Measurements from ENCODE around the gene ABCA4. TPM values are rescaled to one million over a fixed set of nuclear protein-coding genes. Genes with fewer than 3 reads are reported as not detected.
A peak's percentile ranks its signal among the peaks of the same experiment; 100 is the strongest.

Gene ABCA4
- total and polyA plus RNA-seq, 8 donors: 0.08 to 1.2 (median 0.37) TPM; not detected in 5

DNA sequence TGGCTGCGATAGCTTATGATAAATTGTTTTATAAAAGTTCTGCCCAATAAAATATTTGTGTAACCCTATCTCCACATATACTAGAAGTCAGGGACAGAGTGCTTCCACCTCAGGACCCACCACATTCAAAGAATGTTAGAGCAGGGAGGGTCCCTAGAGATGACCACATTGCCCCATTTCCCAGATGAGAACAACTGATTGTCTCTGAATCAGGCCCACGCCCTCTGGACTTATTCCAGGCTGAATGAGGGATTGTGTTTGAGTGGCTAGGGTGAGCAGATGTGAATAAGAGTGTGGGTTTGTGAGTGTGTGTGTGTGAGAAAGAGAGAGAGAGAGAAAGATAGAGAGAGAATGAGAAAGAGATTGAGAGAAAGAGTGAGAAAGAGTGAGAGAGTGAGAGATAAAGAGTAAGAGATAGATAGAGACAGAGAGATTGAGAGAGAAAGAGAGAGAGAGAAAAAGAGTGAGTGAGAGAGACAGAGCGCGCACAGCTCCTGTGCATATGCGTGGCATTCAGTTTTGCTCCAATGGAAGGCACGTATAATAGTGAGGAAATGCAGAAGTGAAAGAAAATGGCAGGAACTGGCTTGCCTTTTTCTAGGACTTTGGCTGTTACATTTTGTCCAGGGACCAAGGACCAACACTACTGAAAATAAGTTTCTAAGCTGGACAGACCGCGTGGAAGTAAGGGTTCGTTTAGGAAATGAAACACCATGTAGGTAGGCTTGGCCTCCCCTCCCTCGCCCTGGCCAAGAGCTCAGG is 94.1 kb downstream of the ABCA4 start:
- TF ChIP-seq EP300 (IDR thresholded peaks at IDR 0.05) (no peak), POLR2AphosphoS5 (IDR thresholded peaks at IDR 0.05) (no peak), POLR2A (IDR thresholded peaks at IDR 0.05) (no peak)
- TF ChIP-seq, protein P1, sequence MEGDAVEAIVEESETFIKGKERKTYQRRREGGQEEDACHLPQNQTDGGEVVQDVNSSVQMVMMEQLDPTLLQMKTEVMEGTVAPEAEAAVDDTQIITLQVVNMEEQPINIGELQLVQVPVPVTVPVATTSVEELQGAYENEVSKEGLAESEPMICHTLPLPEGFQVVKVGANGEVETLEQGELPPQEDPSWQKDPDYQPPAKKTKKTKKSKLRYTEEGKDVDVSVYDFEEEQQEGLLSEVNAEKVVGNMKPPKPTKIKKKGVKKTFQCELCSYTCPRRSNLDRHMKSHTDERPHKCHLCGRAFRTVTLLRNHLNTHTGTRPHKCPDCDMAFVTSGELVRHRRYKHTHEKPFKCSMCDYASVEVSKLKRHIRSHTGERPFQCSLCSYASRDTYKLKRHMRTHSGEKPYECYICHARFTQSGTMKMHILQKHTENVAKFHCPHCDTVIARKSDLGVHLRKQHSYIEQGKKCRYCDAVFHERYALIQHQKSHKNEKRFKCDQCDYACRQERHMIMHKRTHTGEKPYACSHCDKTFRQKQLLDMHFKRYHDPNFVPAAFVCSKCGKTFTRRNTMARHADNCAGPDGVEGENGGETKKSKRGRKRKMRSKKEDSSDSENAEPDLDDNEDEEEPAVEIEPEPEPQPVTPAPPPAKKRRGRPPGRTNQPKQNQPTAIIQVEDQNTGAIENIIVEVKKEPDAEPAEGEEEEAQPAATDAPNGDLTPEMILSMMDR (IDR thresholded peaks at IDR 0.05): no peak
- Histone ChIP-seq H3K36me3 (no peaks in the 10 kb centered on the region), H3K27ac (no peak overlapping the region), H3K4me1 (peaks cover 0 to 20% (median 5%) of the 10 kb centered on the region in 4 donors), H3K27me3 (no peaks in the 10 kb centered on the region), H3K9me3 (no peaks in the 10 kb centered on the region), H3K4me3 (no peak overlapping the region)
- no peak for DNase-seq
- 86 to 93% (median 92%) methylated on average over 10 of the region's 10 CpGs for WGBS, 5 donors
- intact Hi-C loops (cut with DNase I; ENCODE audit: low total_unique reads): no loop called here

GRCh38 chr1:94025383-94026340 is 95.3 kb downstream of the ABCA4 start:
- peak in 1 of 2 donors; percentile 84 for DNase-seq
- no peaks in the 10 kb centered on the region for H3K9me3 ChIP-seq
- H3K27ac ChIP-seq: no peak overlapping the region
- no peaks in the 10 kb centered on the region for H3K27me3 ChIP-seq
- peaks cover 0 to 31% (median 16%) of the 10 kb centered on the region in 4 donors for H3K4me1 ChIP-seq
- TF ChIP-seq, protein P1 (IDR thresholded peaks at IDR 0.05): peak in 5 of 7 experiments; percentile 52 to 80 (median 75)
- no peak for TF ChIP-seq POLR2AphosphoS5 (IDR thresholded peaks at IDR 0.05)
- no peak for TF ChIP-seq POLR2A (IDR thresholded peaks at IDR 0.05)
- WGBS, 5 donors: 56 to 62% (median 59%) methylated on average over 18 of the region's 18 CpGs
- no peak overlapping the region for H3K4me3 ChIP-seq
- intact Hi-C loops (cut with DNase I; ENCODE audit: low total_unique reads): no loop called here
- no peaks in the 10 kb centered on the region for H3K36me3 ChIP-seq

- intact Hi-C loops (cut with DNase I; ENCODE audit: low total_unique reads): no loop called here
- Histone ChIP-seq H3K9me3 (no peaks in the 10 kb centered on the region), H3K27me3 (no peaks in the 10 kb centered on the region), H3K36me3 (no peaks in the 10 kb centered on the region), H3K4me3 (no peak overlapping the region), H3K27ac (no peak overlapping the region), H3K4me1 (peaks cover 5 to 40% (median 24%) of the 10 kb centered on the region in 4 donors)
- TF ChIP-seq EP300 (IDR thresholded peaks at IDR 0.05) (no peak), POLR2AphosphoS5 (IDR thresholded peaks at IDR 0.05) (no peak), POLR2A (IDR thresholded peaks at IDR 0.05) (no peak)
- TF ChIP-seq, protein P1 (IDR thresholded peaks at IDR 0.05): no peak
- 88 to 92% (median 90%) methylated on average over 8 of the region's 8 CpGs for WGBS, 5 donors
- no peak for DNase-seq
Measured at GRCh38 chr1:94024104-94024792, 96.7 kb downstream of the ABCA4 start.

Data from stomach (tissue), 9 donors.